PC-3 (cell line): ENCODE measurements around the gene ZEB2.

ENCODE experiments used
- CTCF ChIP-seq: fragments of 300-600 bp; sonication (generic); conservative IDR thresholded peaks from 2 replicates; pipeline ENCODE4 v1.5.1; 2017; ENCODE audit warnings: antibody characterized with exemption, low read depth, mild to moderate bottlenecking, low read length
- EZH2 ChIP-seq: fragments of 300-600 bp; sonication (generic); IDR thresholded peaks from one replicate; pipeline ENCODE4 v1.6.1; 2017; ENCODE audit warnings: antibody characterized with exemption, mild to moderate bottlenecking, low read length; ENCODE audit not compliant: unreplicated experiment

DNA sequence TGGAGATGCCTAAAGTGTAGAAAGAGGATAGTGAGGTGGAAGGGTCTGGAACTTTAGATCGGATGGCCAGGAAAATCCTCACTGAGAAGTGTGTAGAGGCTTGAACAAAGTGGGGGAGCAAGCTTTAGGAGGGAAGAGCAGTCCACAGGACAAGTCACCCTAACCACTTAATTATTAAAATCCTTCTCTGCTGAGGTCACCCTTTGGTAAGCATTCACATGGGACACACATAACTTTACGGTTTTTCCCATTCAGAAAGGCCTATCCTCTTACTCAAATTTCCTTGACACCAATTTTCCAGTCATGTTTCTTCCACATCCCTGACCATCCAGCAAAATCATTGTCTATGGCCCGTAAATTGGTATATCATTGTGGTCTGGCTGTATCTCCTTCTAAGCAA lies 31.0 kb upstream of the ZEB2 start:
- TF ChIP-seq EZH2 (no peak), CTCF (no peak)
